Measurements from ENCODE around the gene GGN.

DNA sequence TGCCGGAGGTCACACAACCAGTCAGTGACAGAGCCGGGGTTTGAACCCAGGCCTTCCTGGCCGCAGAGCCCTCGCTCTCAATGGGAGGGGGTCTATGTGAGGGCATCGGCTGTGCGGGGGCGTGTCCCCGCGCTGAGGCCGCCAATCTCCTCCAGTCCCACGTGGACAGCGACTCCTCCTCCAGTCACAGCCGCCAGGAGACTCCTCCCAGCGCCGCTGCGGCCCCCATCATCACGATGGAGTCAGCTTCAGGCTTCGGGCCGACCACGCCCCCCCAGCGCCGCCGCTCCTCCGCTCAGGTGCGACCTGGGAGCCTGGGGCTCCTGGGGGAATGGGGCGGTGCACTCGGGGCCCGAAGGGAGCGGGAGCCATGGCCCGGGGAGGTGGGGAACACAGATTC is 6.7 kb upstream of the GGN start:
- TF ChIP-seq SP1 (IDR thresholded peaks at IDR 0.05): no peak
- no peak for TF ChIP-seq HDGF (IDR thresholded peaks at IDR 0.05; ENCODE audit: borderline replicate concordance)
- no peak for TF ChIP-seq L3MBTL2 (conservative IDR thresholded peaks at IDR 0.05)
- TF ChIP-seq, protein P1, sequence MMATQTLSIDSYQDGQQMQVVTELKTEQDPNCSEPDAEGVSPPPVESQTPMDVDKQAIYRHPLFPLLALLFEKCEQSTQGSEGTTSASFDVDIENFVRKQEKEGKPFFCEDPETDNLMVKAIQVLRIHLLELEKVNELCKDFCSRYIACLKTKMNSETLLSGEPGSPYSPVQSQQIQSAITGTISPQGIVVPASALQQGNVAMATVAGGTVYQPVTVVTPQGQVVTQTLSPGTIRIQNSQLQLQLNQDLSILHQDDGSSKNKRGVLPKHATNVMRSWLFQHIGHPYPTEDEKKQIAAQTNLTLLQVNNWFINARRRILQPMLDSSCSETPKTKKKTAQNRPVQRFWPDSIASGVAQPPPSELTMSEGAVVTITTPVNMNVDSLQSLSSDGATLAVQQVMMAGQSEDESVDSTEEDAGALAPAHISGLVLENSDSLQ (IDR thresholded peaks at IDR 0.05): no peak
- no peak for TF ChIP-seq FOXM1 (IDR thresholded peaks at IDR 0.05; ENCODE audit: borderline replicate concordance)
- no peak for TF ChIP-seq ELF4 (IDR thresholded peaks at IDR 0.05)
- TF ChIP-seq NFRKB (IDR thresholded peaks at IDR 0.05): no peak
- no peak for TF ChIP-seq FOXA1 (IDR thresholded peaks at IDR 0.05)
- TF ChIP-seq FOXK2 (IDR thresholded peaks at IDR 0.05): no peak
- no peak for TF ChIP-seq CTBP1 (IDR thresholded peaks at IDR 0.05; ENCODE audit: borderline replicate concordance)
- TF ChIP-seq LEF1 (IDR thresholded peaks at IDR 0.05; ENCODE audit: borderline replicate concordance): no peak
- no peak for TF ChIP-seq BHLHE40 (IDR thresholded peaks at IDR 0.05; ENCODE audit: borderline replicate concordance)
- no peak for TF ChIP-seq ARNT (IDR thresholded peaks at IDR 0.05)
